Measurements from ENCODE around the gene PSMA5. TPM values are rescaled to one million over a fixed set of nuclear protein-coding genes. Genes with fewer than 3 reads are reported as not detected.

Gene PSMA5
- total RNA-seq, 2 donors from 2014 or later = 43.3 to 51.2 TPM

Other genes starting within 250 kb of the PSMA5 start
- gene SARS1, start 212.5 kb downstream of the PSMA5 start, total RNA-seq = 100 to 1,000 TPM; 131 to 132 TPM
- 1 to 10 TPM; 2.8 to 3.3 TPM for gene CELSR2, start 176.9 kb downstream of the PSMA5 start, total RNA-seq
- 1 to 10 TPM; 1.7 to 2.2 TPM for gene PSRC1, start 143.3 kb downstream of the PSMA5 start, total RNA-seq
- gene MYBPHL, start 119.4 kb downstream of the PSMA5 start, total RNA-seq = under 1 TPM in 1 of 2 donors, not detected in 1; 0.29 TPM
- gene SORT1, start 28.5 kb downstream of the PSMA5 start, total RNA-seq = 100 to 1,000 TPM; 102 to 125 TPM
- 1 to 10 TPM; 2.1 to 9.0 TPM for gene SYPL2, start 40.1 kb upstream of the PSMA5 start, total RNA-seq
- 1 to 10 TPM; 2.7 to 3.3 TPM for gene ATXN7L2, start 57.5 kb upstream of the PSMA5 start, total RNA-seq
- 10 to 100 TPM; 10.5 to 11.3 TPM for gene CYB561D1, start 67.6 kb upstream of the PSMA5 start, total RNA-seq
- 1 to 10 TPM; 3.6 to 5.2 TPM for gene AMIGO1, start 83.3 kb upstream of the PSMA5 start, total RNA-seq
- not detected for gene GPR61, start 113.4 kb upstream of the PSMA5 start, total RNA-seq
- gene GNAI3, start 122.2 kb upstream of the PSMA5 start, total RNA-seq = 1 to 10 TPM; 6.8 to 7.5 TPM
- gene GNAT2, start 193.2 kb upstream of the PSMA5 start, total RNA-seq = not detected
- 10 to 100 TPM; 33.8 to 39.4 TPM for gene AMPD2, start 193.4 kb upstream of the PSMA5 start, total RNA-seq
- gene GSTM4, start 229.7 kb upstream of the PSMA5 start, total RNA-seq = 10 to 100 TPM; 21.2 to 35.4 TPM
- 10 to 100 TPM; 29.2 to 45.9 TPM for gene GSTM2, start 241.6 kb upstream of the PSMA5 start, total RNA-seq

Measured in posterior vena cava (tissue), 2 donors.